HL-60 (cell line): ENCODE data around the gene PALS2.

Experiments
- DNase-seq, 2 experiments: peaks; one replicate each; pipeline ENCODE4 v3.0.0-alpha.2; 2010 to 2020; ENCODE audit warnings: low read depth in 1 of 2, low spot score in 1 of 2
- H3K27ac ChIP-seq: fragments of 250-450 bp; sonication (Bioruptor Pico); replicated peaks from 2 replicates; pipeline ENCODE4 v1.5.1; 2020; ENCODE audit warnings: mild to moderate bottlenecking, moderate library complexity
- H3K27me3 ChIP-seq: fragments of 250-450 bp; sonication (Bioruptor Pico); 2 replicates; pipeline ENCODE4 v1.5.1; 2021; ENCODE audit warnings: mild to moderate bottlenecking, moderate library complexity; ENCODE audit not compliant: insufficient read depth, poor library complexity, severe bottlenecking
- H3K4me3 ChIP-seq: replicated peaks from 2 replicates; pipeline ENCODE4 v1.5.1; 2011; ENCODE audit warnings: mild to moderate bottlenecking, control low read depth, low read length; ENCODE audit not compliant: insufficient read depth
- CTCF ChIP-seq: IDR thresholded peaks from one replicate; pipeline ENCODE4 v1.5.1; 2011; ENCODE audit warnings: low read length, control low read depth, inconsistent platforms; ENCODE audit not compliant: insufficient read depth
- GABPA ChIP-seq: IDR thresholded peaks from 2 replicates; pipeline ENCODE4 v1.6.1; 2012; ENCODE audit warnings: low read depth
- POLR2AphosphoS5 ChIP-seq: IDR thresholded peaks from 2 replicates; pipeline ENCODE4 v1.6.1; 2012; ENCODE audit warnings: low read depth
- REST ChIP-seq: IDR thresholded peaks from 2 replicates; pipeline ENCODE4 v1.6.1; 2012; ENCODE audit warnings: low read depth; ENCODE audit not compliant: insufficient replicate concordance
- SPI1 ChIP-seq: IDR thresholded peaks from 2 replicates; pipeline ENCODE4 v1.6.1; 2012; ENCODE audit warnings: low read depth, mild to moderate bottlenecking, borderline replicate concordance

PALS2 gene

GRCh38 chr7:24574950-24575349, 1.7 kb downstream of the PALS2 start:
- no peak overlapping the region for H3K27ac ChIP-seq
- TF ChIP-seq POLR2AphosphoS5 (no peak), GABPA (no peak), SPI1 (no peak), CTCF (no peak), REST (no peak)

GRCh38 chr7:24576171-24577025, 3.1 kb downstream of the PALS2 start:
- Histone ChIP-seq H3K27me3 (peaks cover 6% of the 10 kb centered on the region), H3K4me3 (no peak overlapping the region), H3K27ac (no peak overlapping the region)
- DNase-seq, result peak; percentile 42 to 45
- TF ChIP-seq POLR2AphosphoS5 (no peak), SPI1 (no peak), REST (no peak), CTCF (peak; percentile 40), GABPA (no peak)

More at GRCh38 chr7:24574950-24575349, 1.7 kb downstream of the PALS2 start:
- Histone ChIP-seq H3K27me3 (peaks cover 6% of the 10 kb centered on the region), H3K4me3 (peak overlapping the region; percentile 63)
- peak in 1 of 2 experiments; percentile 53 for DNase-seq

GRCh38 chr7:24578052-24578451, 4.8 kb downstream of the PALS2 start:
- DNase-seq, result no peak
- Histone ChIP-seq H3K27me3 (no peaks in the 10 kb centered on the region), H3K27ac (no peak overlapping the region), H3K4me3 (no peak overlapping the region)
- no peak for TF ChIP-seq GABPA

- Histone ChIP-seq H3K27me3 (no peaks in the 10 kb centered on the region), H3K4me3 (no peak overlapping the region), H3K27ac (no peak overlapping the region)
- DNase-seq, result no peak
- TF ChIP-seq GABPA (no peak), POLR2AphosphoS5 (no peak), SPI1 (no peak), REST (no peak), CTCF (no peak)
Measured at GRCh38 chr7:24580283-24580946, 7.2 kb downstream of the PALS2 start.
